Measurements from ENCODE around the gene PPP1R9A.

The PPP1R9A gene

GRCh38 chr7:95342029-95342428, 434.6 kb downstream of the PPP1R9A start:
- H3K4me3 ChIP-seq (ENCODE audit: low read depth, low read length), result no peak overlapping the region
- TF ChIP-seq, protein P1, sequence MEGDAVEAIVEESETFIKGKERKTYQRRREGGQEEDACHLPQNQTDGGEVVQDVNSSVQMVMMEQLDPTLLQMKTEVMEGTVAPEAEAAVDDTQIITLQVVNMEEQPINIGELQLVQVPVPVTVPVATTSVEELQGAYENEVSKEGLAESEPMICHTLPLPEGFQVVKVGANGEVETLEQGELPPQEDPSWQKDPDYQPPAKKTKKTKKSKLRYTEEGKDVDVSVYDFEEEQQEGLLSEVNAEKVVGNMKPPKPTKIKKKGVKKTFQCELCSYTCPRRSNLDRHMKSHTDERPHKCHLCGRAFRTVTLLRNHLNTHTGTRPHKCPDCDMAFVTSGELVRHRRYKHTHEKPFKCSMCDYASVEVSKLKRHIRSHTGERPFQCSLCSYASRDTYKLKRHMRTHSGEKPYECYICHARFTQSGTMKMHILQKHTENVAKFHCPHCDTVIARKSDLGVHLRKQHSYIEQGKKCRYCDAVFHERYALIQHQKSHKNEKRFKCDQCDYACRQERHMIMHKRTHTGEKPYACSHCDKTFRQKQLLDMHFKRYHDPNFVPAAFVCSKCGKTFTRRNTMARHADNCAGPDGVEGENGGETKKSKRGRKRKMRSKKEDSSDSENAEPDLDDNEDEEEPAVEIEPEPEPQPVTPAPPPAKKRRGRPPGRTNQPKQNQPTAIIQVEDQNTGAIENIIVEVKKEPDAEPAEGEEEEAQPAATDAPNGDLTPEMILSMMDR (IDR thresholded peaks at IDR 0.05; ENCODE audit: low read depth, low read length), result no peak

DNA sequence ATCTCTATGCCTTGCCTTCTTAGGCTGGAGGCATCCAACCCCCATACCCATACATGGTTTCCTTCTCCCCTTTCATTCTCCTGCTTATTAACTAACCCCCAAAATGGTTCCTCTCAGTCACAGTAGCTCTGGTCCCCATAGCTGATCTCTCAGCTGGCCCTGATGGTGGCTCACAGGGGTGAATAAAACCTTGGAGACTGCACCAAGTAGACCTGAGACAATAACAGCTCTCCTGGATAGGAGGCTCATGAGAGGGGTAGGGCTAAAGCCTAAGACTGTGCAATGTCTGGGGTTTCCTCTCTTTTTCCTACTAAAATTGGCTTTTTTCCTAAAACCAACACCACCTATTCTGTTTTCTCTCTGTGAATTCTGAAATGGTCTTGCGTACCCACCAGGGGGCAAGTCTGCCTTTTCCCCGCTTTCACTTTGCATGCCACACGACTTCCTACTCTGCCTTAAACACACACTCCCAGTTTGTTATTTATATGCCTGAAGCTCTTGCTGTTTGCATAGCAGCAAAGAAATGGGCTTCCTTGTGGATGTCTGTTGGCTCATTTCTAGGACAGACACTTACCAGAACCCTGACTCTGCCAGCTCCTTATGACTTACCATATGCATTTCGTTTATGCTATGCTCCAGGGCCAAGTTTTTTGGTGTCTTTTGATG, 435.4 kb downstream of the PPP1R9A start:
- TF ChIP-seq, protein P1 (IDR thresholded peaks at IDR 0.05; ENCODE audit: low read depth, low read length), result no peak
- H3K4me3 ChIP-seq (ENCODE audit: low read depth, low read length), result no peak overlapping the region

Measured in WI38 (cell line).